GM23338 (cell line): ENCODE results near the gene MPHOSPH9. TPM values are rescaled to one million over a fixed set of nuclear protein-coding genes. Genes with fewer than 3 reads are reported as not detected.

Experiments used
- ATAC-seq: fragments of 200-7000 bp; cut with Tn5 transposase; 3 replicates; pipeline ENCODE4 v1.9.1; 2020
- DNase-seq: peaks from one replicate; pipeline ENCODE4 v3.0.0-alpha.2; 2015; ENCODE audit warnings: low spot score
- H2AFZ ChIP-seq: fragments of 200-600 bp; sonication (generic); 2 replicates; pipeline ENCODE4 v1.8.0; 2016; ENCODE audit warnings: antibody characterized with exemption, mild to moderate bottlenecking, moderate library complexity
- H3F3A ChIP-seq: fragments of 200-600 bp; sonication (generic); replicated peaks from 2 replicates; pipeline ENCODE4 v1.8.0; 2017; ENCODE audit warnings: antibody characterized with exemption, mixed run types, low read depth
- H3K27ac ChIP-seq: fragments of 200-600 bp; sonication (generic); 2 replicates; pipeline ENCODE4 v1.6.1; 2016; ENCODE audit warnings: low read depth
- H3K27me3 ChIP-seq: fragments of 200-600 bp; sonication (generic); 2 replicates; pipeline ENCODE4 v1.8.0; 2016; ENCODE audit warnings: mild to moderate bottlenecking, mixed run types, moderate library complexity; ENCODE audit not compliant: insufficient read depth
- H3K36me3 ChIP-seq: fragments of 200-600 bp; sonication (generic); 2 replicates; pipeline ENCODE4 v1.8.0; 2016; ENCODE audit warnings: mild to moderate bottlenecking; ENCODE audit not compliant: insufficient read depth
- H3K4me1 ChIP-seq: fragments of 200-600 bp; sonication (generic); 2 replicates; pipeline ENCODE4 v1.8.0; 2016; ENCODE audit warnings: mild to moderate bottlenecking, moderate library complexity; ENCODE audit not compliant: insufficient read depth
- H3K4me2 ChIP-seq: fragments of 200-600 bp; sonication (generic); 2 replicates; pipeline ENCODE4 v1.7.1; 2017; ENCODE audit warnings: mixed run types
- H3K4me3 ChIP-seq: fragments of 200-600 bp; sonication (generic); 2 replicates; pipeline ENCODE4 v1.6.1; 2016; ENCODE audit warnings: mixed run types
- H3K79me2 ChIP-seq: fragments of 200-600 bp; sonication (generic); replicated peaks from 2 replicates; pipeline ENCODE4 v1.8.0; 2017; ENCODE audit warnings: mild to moderate bottlenecking; ENCODE audit not compliant: insufficient read depth
- H3K9me2 ChIP-seq: fragments of 200-600 bp; sonication (generic); 2 replicates; pipeline ENCODE4 v1.8.0; 2017; ENCODE audit not compliant: insufficient read depth
- H4K20me1 ChIP-seq: fragments of 200-600 bp; sonication (generic); replicated peaks from 2 replicates; pipeline ENCODE4 v1.8.0; 2017; ENCODE audit warnings: mild to moderate bottlenecking; ENCODE audit not compliant: insufficient read depth
- H3K27ac Mint-ChIP-seq: 2 replicates; pipeline ENCODE4 v1.8.0; 2020; ENCODE audit warnings: inconsistent platforms, mild to moderate bottlenecking, moderate library complexity, mixed read lengths
- H3K27me3 Mint-ChIP-seq: 3 replicates; pipeline ENCODE4 v1.8.0; 2022; ENCODE audit warnings: low read depth, mild to moderate bottlenecking, moderate library complexity, mixed read lengths, inconsistent platforms; ENCODE audit not compliant: insufficient read depth, poor library complexity
- H3K36me3 Mint-ChIP-seq: 3 replicates; pipeline ENCODE4 v1.8.0; 2021; ENCODE audit warnings: low read depth, mild to moderate bottlenecking, inconsistent platforms, moderate library complexity, mixed read lengths
- H3K4me1 Mint-ChIP-seq: 3 replicates; pipeline ENCODE4 v1.8.0; 2020; ENCODE audit warnings: mild to moderate bottlenecking, inconsistent platforms, mixed read lengths
- H3K4me3 Mint-ChIP-seq: 3 replicates; pipeline ENCODE4 v1.8.0; 2021; ENCODE audit warnings: moderate library complexity, mild to moderate bottlenecking, inconsistent platforms, mixed read lengths
- H3K9me3 Mint-ChIP-seq: 3 replicates; pipeline ENCODE4 v1.8.0; 2020; ENCODE audit warnings: moderate library complexity, mild to moderate bottlenecking, inconsistent platforms, mixed read lengths
- CREB1 ChIP-seq: fragments of 250-450 bp; sonication (Bioruptor Pico); IDR thresholded peaks from 2 replicates; pipeline ENCODE4 v1.5.0; 2020; ENCODE audit warnings: low read depth, mild to moderate bottlenecking, moderate library complexity
- CTCF ChIP-seq, 2 experiments: fragments of 200-600 bp in 1 of 2; sonication (generic) in 1 of 2; conservative IDR thresholded peaks; 2 replicates each; pipeline versions ENCODE4 v1.5.1 to v1.6.1; 2016 to 2017; ENCODE audit warnings: antibody characterized with exemption in 2 of 2, low read depth in 2 of 2, mild to moderate bottlenecking in 2 of 2, moderate library complexity in 1 of 2
- EZH2phosphoT487 ChIP-seq: fragments of 200-600 bp; sonication (generic); IDR thresholded peaks from one replicate; pipeline ENCODE4 v1.8.1; 2018; ENCODE audit warnings: antibody characterized with exemption; ENCODE audit not compliant: unreplicated experiment
- JUNB ChIP-seq: IDR thresholded peaks from one replicate; pipeline ENCODE4 v1.6.1; 2016; ENCODE audit warnings: antibody characterized with exemption; ENCODE audit not compliant: unreplicated experiment
- POLR2AphosphoS5 ChIP-seq: IDR thresholded peaks from 2 replicates; pipeline ENCODE4 v1.6.1; 2016; ENCODE audit warnings: antibody characterized with exemption, low read depth
- REST ChIP-seq: IDR thresholded peaks from one replicate; pipeline ENCODE4 v1.6.1; 2018; ENCODE audit warnings: antibody characterized with exemption; ENCODE audit not compliant: unreplicated experiment
- ZNF114 ChIP-seq: fragments of 250-450 bp; sonication (Bioruptor Pico); IDR thresholded peaks from 2 replicates; pipeline ENCODE4 v1.5.0; 2020; ENCODE audit warnings: mild to moderate bottlenecking, moderate library complexity
- ZNF331 ChIP-seq: fragments of 250-450 bp; sonication (Bioruptor Pico); IDR thresholded peaks from 2 replicates; pipeline ENCODE4 v1.5.0; 2020; ENCODE audit warnings: low read depth, mild to moderate bottlenecking, moderate library complexity
- ZNF462 ChIP-seq: fragments of 250-450 bp; sonication (Bioruptor Pico); IDR thresholded peaks from 2 replicates; pipeline ENCODE4 v1.5.0; 2020; ENCODE audit warnings: mild to moderate bottlenecking, moderate library complexity
- polyA plus RNA-seq: library from polyadenylated mRNA; unstranded; fragments of >200 nt; fragmentation: Nextera tagmentation; extraction: Ambion mirVana; gene quantifications from 2 replicates; pipeline ENCODE4 v1.2.1, GENCODE V29; 2016
- total RNA-seq: library from RNA; depleted of rRNA; stranded (reverse); fragments of >200 nt; shearing (Covaris generic); gene quantifications from 2 replicates; pipeline ENCODE4 v1.2.3, GENCODE V29; 2014

MPHOSPH9 gene
- total and polyA plus RNA-seq, 2 experiments from 2014 or later = 30.5 to 77.9 TPM

DNA sequence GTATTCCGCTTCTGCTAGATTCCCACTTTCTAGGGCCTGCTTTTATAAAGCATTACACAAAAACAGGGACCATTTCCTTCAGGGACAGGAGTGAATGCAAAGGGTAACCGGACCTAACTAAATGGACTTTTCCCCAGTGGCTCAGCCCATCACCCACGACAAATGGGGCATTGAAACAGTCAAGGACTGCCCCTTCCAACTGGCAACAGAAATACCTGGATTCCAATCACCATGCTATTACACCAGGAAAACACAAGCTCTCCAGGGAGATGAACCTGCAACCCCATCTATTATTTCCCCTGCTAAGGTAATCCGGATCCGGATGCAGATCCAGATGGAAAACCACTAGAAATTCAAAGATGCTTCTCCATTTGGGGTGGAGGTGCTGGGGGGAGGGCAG, 1.0 kb downstream of the MPHOSPH9 start:
- Histone ChIP-seq H3K79me2 (peaks cover 46% of the 10 kb centered on the region), H3K27ac (no peak overlapping the region), H3K9me2 (no peaks in the 10 kb centered on the region), H4K20me1 (no peaks in the 10 kb centered on the region; the same call in 1 of the 2 replicates), H3K4me2 (peak overlapping the region; percentile 93), H3K27me3 (no peaks in the 10 kb centered on the region), H3K4me1 (peaks cover 11% of the 10 kb centered on the region), H3K36me3 (peaks cover 2% of the 10 kb centered on the region; the same call in 1 of the 2 replicates), H2AFZ (peak overlapping the region; percentile 90; the same call in 1 of the 2 replicates), H3K4me3 (peak overlapping the region; percentile 64), H3F3A (no peaks in the 10 kb centered on the region)
- TF ChIP-seq CREB1 (CRISPR knock-in tag) = no peak
- no peak for TF ChIP-seq ZNF331 (CRISPR knock-in tag)
- no peak for TF ChIP-seq ZNF114 (CRISPR knock-in tag)
- Mint-ChIP-seq H3K4me3 (peak overlapping the region; percentile 94), H3K27ac (peak overlapping the region; percentile 90), H3K27me3 (peaks cover 17% of the 10 kb centered on the region), H3K4me1 (peaks cover 7% of the 10 kb centered on the region; the same call in 2 of the 3 replicates), H3K9me3 (no peaks in the 10 kb centered on the region), H3K36me3 (peaks cover 11% of the 10 kb centered on the region)
- ATAC-seq (no peak), DNase-seq (peak; percentile 19)

- Mint-ChIP-seq H3K4me1 (peaks cover 6% of the 10 kb centered on the region; the same call in 2 of the 3 replicates), H3K9me3 (no peaks in the 10 kb centered on the region), H3K4me3 (no peak overlapping the region), H3K27me3 (peaks cover 16% of the 10 kb centered on the region), H3K27ac (no peak overlapping the region), H3K36me3 (peaks cover 2% of the 10 kb centered on the region)
- Histone ChIP-seq H3K36me3 (peaks cover 7% of the 10 kb centered on the region; the same call in 1 of the 2 replicates), H3K4me3 (no peak overlapping the region), H2AFZ (no peak overlapping the region), H3F3A (no peaks in the 10 kb centered on the region), H3K4me2 (no peak overlapping the region), H3K4me1 (peaks cover 8% of the 10 kb centered on the region), H3K27me3 (no peaks in the 10 kb centered on the region), H3K9me2 (no peaks in the 10 kb centered on the region), H4K20me1 (no peaks in the 10 kb centered on the region; the same call in 1 of the 2 replicates), H3K27ac (no peak overlapping the region), H3K79me2 (peaks cover 27% of the 10 kb centered on the region)
- TF ChIP-seq ZNF331 (CRISPR knock-in tag) (no peak), JUNB (no peak), POLR2AphosphoS5 (no peak), CTCF (conservative IDR thresholded peaks at IDR 0.05; ENCODE audit: low read depth in 2 of 2) (no peak), EZH2phosphoT487 (no peak), REST (no peak), ZNF462 (CRISPR knock-in tag) (no peak)
- ATAC-seq = no peak
- DNase-seq = no peak
Measured at GRCh38 chr12:123229051-123229450, 3.9 kb downstream of the MPHOSPH9 start.
